HG03575 (cell line): ENCODE data around the gene DISC1.
"Not testable (repeated sequence)": the region's sequence is repeated elsewhere in the genome, so short reads cannot be mapped to it uniquely, and the experiment has no call there.

Source experiments
- ATAC-seq: cut with Tn5 transposase; IDR thresholded peaks from one replicate; pipeline ENCODE4 v1.9.1; 2021; ENCODE audit not compliant: unreplicated experiment, insufficient number of reproducible peaks, low FRiP score; ENCODE audit errors: extremely low read depth

The DISC1 gene

DNA sequence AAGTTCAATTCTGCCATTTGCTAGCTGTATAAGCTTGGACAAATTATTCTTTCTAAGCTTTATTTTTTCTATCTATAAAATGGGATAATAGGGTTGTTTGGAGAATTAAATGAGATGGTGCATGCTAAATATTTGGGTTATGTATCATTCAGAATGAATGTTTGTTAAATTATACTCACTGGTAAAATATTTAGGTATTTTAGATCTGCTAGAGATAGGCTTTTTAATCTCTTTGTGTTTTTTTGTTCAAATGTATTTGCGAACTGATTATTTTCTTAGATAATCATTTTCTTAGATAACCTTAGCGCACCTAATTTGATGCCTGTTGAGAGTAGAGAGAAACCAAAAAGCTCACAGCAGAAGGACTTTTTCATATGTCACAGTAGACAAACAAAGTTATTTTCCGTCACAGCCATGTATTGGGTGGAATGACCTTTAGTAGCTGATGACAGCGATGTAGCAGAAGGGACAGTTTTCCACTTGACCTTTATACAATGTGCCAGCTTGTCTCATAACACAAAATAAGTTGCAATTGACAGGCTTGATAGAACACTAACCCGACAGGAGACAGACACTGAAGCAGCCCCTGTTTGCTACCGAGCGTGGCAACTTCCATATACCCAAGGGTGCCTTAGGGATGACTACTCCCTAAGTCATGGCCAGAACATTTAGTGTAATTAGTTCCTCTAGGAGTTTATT is 93.0 kb downstream of the DISC1 start:
- no peak for ATAC-seq

GRCh38 chr1:231720652-231721325 is 94.2 kb downstream of the DISC1 start:
- no peak for ATAC-seq

GRCh38 chr1:231721436-231721835 is 94.8 kb downstream of the DISC1 start:
- ATAC-seq: no peak

GRCh38 chr1:231722356-231722755 is 95.8 kb downstream of the DISC1 start:
- ATAC-seq: no peak

GRCh38 chr1:231723146-231723545 is 96.6 kb downstream of the DISC1 start:
- no peak for ATAC-seq

GRCh38 chr1:231724041-231724440 is 97.5 kb downstream of the DISC1 start:
- no peak for ATAC-seq

DNA sequence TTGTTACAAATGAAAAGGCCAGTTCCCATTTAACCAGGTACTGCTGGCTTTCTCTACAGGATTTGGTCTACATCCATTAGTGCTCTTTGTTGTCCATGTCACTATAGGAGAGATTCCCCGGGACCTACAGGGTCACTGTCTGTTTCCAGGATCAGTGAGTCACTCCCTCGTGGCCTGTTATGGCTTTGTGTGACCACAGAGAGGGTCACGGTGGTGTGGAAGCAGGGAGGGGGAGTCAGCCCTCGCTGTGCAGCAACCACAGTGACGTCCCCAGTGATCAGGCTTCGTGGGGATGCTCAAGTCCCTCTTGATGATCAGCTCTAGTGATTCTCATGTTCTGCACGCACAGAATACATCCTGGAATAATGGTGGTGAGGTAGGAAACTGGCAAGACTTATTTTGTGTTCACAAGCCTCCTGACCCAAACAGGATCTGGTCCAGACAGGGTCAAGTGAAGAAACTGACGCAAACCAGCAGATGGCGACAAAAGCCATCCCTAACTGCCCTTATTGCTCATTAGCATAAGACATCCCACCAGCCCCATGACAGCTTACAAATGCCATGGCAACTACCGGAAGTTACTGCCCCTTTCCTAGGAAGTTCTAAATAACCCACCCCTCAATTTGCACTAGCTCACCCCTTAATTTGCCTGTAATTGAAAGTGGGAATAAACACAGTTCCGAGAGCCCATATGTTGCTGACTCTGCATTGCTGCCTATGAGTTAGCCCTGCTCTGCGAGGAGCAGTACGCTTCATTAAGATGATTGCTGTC is 98.5 kb downstream of the DISC1 start:
- no peak for ATAC-seq

DNA sequence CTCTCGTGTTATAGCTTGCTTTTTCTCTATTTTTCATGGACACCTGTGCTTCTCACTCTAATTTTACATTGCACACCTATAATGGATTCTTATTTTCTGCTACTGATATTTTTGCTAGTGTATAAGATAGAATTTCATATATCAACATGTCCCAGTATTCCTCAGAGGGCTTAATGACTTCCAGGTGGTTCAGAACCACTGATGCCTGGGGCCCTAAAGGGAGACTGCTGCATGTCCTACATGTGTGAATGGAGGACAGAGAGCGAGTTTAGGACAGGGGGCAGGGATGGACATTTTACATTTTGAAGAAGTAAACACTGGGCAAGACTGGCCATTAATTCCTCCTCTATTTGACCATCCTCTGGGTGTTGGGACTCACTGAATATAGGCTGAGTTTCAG is 100.6 kb downstream of the DISC1 start:
- ATAC-seq: no peak

GRCh38 chr1:231728987-231729386 is 102.4 kb downstream of the DISC1 start:
- ATAC-seq: not testable (repeated sequence)

DNA sequence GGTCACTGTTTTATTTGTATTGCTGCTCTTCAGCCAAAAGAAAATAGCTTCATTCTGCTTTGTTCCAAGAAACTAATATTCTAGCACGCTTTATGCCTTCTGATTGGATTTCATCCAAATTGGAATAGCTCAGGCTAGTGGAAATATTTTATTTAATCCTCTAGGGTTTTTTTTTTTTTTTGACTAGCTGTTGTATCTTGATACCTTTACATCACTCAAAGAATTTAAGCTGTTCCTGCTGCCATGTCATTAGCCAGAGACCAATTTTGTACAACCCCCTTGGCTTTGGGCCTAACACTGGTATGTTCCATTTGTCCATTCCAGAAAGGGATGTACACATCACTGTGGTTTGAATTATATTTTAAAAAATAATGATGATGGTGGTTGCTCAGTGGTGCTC is 103.0 kb downstream of the DISC1 start:
- no peak for ATAC-seq

- no peak for ATAC-seq
Observed at GRCh38 chr1:231731268-231731667, 104.7 kb downstream of the DISC1 start.

DNA sequence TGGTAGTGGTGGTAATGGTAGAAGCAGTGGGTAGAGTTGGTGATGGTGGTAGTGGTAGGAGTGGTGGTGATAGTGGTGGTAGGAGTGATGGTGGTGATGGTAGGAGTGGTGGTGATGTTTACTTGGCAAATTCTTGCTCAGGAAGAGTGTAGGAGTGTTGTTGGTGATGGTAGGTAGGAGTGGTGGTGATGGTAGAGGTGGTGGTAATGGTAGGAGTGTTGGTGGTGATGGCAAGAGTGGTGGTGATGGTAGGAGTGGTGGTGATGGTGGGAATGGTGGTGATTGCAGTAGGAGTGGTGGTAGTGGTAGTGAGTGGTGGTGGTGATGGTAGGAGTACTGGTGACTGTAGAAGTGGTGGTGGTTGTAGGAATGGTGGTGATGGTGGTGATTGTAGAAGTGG is 106.5 kb downstream of the DISC1 start:
- no peak for ATAC-seq

- no peak for ATAC-seq
Observed at GRCh38 chr1:231733672-231734071, 107.1 kb downstream of the DISC1 start.

DNA sequence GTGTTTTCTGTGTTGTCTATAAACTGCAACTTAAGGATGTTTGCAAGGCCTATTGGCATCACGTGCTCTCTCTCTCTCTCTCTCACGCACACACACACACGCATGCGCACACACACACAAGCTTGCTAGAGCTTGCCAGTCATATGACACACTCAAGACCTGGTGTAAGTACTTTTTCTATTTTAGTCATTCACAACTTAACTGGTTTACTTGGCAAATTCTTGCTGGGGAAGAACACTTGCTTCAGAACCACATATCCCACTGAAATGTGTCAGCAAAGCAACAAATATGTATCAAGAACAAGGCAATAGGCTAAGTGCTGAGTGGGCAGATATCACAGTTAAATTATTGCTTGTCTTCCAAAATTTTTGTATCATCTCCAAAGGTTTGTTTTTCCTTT is 107.8 kb downstream of the DISC1 start:
- ATAC-seq: no peak

DNA sequence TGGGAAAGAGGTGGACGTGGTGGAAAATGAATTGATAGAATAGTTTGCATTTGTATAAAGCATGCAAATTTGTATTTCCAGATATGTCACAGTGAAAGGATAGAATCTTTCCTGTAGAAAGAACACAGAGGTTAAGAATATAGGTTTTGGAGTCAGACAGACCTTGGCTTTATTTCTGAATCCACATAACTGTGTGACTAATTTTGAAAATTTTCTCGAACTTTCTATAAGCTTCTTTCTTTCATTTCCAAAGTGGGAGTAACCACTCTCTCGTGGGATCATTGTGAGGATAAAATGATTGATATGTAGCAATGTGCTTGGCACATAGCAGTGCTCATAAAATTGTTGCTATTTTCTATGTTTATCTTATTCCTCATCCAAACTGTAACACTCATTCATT is 108.8 kb downstream of the DISC1 start:
- no peak for ATAC-seq

- no peak for ATAC-seq
Observed at GRCh38 chr1:231735941-231736340, 109.4 kb downstream of the DISC1 start.

- ATAC-seq: no peak
Observed at GRCh38 chr1:231736464-231736863, 109.9 kb downstream of the DISC1 start.

DNA sequence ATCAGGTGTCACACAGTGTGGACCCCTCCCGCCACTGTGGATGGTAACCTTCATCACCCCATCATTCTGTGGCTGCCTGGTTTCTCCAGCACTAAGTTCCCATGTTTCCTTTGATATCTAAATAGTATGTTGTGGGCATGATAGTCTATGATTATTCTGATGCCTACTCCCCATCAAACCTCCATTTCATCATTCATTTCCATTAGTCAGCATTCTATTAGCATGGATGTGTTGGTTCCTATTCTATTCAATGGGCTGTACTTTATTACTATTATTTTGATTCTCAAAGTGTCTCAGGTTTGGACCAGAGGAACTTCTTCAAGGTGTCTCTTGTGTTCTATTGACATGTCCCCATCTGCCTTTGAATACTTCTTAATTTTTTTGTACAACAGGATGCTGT is 112.0 kb downstream of the DISC1 start:
- no peak for ATAC-seq

DNA sequence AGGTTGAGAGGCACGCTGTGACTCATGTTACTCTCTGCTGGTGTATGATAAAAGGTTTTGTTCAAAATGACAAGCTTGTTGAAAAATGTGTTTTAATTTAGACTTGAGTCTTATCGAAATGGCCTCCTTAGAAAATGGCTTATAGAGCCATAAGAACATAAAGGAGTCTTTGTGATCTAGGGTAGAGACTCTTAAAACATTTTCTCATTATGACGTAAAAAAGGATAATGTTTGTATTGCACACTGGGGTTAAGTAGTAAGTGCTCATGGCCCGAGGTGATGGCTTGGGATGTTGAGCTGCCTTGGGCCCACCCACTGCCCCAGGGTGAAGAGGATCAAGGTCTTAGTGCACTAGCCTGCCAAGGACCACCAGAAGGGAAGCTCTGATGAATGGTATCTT is 117.4 kb downstream of the DISC1 start:
- ATAC-seq: no peak

- ATAC-seq: no peak
Observed at GRCh38 chr1:231748760-231749415, 122.3 kb downstream of the DISC1 start.
